GM12801 (cell line): ENCODE results near the gene GLTP.

ENCODE experiments used
- TF ChIP-seq, protein P1 (sequence below): IDR thresholded peaks from one replicate; pipeline ENCODE4 v1.5.1; 2011; ENCODE audit warnings: control low read depth; ENCODE audit not compliant: insufficient read length; ENCODE audit errors: extremely low read depth

Gene GLTP

DNA sequence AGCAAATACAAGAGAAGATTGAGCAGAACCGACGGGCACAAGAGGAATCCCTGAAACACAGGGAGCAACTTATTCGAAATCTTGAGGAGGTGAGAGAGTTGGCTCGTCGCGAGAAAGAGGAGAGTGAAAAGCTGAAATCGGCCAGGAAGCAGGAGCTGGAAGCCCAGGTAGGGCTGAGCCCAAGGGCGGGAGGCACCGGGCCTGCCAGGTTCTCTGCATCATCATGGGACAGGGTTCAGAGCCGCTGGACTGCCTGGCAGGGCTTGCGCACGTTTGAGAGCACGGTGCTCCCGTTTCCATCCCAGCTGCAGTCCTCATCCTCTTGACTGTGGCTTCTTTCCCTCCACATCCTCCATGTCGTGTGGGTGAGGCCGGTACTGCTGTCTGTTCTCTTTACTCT lies 34.1 kb upstream of the GLTP start:
- TF ChIP-seq, protein P1, sequence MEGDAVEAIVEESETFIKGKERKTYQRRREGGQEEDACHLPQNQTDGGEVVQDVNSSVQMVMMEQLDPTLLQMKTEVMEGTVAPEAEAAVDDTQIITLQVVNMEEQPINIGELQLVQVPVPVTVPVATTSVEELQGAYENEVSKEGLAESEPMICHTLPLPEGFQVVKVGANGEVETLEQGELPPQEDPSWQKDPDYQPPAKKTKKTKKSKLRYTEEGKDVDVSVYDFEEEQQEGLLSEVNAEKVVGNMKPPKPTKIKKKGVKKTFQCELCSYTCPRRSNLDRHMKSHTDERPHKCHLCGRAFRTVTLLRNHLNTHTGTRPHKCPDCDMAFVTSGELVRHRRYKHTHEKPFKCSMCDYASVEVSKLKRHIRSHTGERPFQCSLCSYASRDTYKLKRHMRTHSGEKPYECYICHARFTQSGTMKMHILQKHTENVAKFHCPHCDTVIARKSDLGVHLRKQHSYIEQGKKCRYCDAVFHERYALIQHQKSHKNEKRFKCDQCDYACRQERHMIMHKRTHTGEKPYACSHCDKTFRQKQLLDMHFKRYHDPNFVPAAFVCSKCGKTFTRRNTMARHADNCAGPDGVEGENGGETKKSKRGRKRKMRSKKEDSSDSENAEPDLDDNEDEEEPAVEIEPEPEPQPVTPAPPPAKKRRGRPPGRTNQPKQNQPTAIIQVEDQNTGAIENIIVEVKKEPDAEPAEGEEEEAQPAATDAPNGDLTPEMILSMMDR: no peak

DNA sequence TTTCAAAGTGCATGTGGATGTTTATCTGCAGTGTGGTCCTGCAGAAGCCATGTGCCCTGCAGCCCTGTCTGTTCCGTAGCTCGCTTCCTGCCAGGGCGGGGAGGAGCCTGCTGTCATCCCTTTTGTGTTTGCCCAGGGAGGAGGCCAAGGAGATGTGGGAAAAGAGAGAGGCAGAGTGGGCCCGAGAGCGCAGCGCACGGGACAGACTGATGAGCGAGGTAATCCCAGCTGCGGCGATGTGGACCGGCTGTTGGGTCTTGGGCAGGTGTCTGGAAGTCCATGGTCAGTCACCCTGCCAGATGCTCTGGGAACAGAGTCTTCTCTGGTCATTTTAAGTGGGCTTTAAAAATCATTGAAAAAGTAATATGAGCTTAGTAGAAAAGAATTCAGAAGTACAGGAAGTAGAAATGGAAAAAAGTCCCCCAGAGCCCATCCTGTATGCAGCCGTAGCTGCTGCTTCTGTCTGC lies 32.5 kb upstream of the GLTP start:
- TF ChIP-seq, protein P1: no peak

DNA sequence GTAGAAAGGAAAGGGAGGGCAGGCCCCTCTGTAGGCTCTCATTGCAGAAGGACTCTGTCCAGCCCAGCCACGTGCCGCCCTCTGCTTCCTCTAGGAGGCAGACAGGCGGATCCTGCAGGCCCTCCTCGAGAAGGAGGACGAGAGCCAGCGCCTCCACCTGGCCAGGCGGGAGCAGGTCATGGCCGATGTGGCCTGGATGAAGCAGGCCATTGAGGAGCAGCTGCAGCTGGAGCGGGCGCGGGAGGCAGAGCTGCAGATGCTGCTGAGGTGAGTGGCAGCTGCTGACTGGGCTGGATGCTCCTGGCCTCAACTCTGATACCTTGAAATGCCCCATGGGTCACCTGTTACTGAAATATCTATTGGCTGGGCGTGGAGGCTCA lies 30.6 kb upstream of the GLTP start:
- TF ChIP-seq, protein P1: no peak

DNA sequence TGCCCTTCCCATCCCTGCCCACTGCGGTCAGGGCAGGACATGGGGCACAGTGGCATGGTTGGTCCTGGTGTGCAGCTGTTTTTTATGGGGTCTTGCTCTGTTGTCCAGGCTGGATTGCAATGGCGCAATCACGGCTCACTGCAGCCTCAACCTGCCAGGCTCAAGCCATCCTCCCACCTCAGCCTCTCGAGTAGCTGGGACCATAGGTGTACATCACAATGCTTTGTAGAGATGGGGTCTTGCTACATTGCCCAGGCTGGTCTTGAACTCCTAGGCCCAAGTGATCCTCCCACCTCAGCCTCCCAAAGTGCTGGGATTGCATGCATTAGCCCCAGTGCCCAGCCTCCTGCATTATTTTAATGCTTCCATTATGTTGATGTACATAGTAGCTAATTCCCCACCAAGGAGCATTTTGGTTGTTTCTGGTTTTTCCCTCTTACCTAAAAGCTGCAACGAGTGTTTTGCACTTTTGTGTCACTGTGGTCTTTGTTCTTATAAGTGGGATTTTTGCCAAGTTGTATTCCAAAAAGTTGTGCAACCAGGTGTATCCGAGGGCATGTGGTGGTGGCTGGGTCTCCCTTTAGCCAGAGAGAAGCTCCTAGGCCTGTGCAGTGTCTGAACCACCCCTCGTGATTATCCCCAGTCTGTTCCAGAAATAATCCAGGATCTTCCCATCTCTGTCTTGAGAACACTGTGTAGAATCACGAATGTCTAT lies 30.1 kb upstream of the GLTP start:
- TF ChIP-seq, protein P1: no peak

DNA sequence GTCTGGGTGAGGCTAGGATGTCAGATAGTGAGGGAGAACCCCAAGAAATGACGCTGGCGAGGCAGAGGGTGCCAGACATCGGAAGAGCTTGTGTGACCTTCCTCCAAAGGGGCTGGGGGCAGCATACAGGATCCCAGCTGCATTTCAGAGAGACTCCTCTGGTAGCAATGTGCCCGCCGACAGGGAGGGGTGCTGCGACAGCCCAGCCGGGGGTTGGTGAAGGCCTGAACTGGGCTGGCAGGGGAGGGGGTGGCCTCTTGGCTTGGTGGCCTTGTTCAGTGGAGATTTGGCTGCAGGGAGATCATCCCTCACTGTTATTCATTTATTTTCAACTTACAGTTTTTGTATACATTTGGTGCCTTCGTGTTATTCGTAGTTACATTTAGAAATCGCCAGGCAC lies 25.0 kb upstream of the GLTP start:
- TF ChIP-seq, protein P1: no peak

DNA sequence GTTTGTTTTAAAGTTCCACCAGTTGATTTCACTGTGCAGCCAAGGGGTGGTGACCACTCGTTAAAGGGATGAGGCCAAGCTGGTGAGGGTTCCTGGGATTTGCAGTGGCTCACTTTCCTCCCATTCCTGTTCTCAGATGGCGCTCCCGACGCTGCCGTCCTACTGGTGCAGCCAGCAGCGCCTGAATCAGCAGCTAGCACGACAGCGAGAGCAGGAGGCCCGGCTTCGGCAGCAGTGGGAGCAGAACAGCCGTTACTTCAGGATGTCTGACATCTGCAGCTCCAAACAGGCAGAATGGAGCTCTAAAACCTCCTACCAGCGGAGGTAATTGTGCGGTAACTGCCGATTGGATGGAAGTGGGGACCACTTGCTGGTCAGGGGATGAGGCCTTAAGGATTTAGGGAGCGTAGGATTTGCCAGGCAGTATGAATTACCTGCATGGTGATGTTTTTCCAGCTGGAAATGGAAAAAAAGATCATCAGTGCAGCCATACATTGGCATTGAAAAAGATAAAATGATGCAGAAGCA lies 22.6 kb upstream of the GLTP start:
- TF ChIP-seq, protein P1: no peak

DNA sequence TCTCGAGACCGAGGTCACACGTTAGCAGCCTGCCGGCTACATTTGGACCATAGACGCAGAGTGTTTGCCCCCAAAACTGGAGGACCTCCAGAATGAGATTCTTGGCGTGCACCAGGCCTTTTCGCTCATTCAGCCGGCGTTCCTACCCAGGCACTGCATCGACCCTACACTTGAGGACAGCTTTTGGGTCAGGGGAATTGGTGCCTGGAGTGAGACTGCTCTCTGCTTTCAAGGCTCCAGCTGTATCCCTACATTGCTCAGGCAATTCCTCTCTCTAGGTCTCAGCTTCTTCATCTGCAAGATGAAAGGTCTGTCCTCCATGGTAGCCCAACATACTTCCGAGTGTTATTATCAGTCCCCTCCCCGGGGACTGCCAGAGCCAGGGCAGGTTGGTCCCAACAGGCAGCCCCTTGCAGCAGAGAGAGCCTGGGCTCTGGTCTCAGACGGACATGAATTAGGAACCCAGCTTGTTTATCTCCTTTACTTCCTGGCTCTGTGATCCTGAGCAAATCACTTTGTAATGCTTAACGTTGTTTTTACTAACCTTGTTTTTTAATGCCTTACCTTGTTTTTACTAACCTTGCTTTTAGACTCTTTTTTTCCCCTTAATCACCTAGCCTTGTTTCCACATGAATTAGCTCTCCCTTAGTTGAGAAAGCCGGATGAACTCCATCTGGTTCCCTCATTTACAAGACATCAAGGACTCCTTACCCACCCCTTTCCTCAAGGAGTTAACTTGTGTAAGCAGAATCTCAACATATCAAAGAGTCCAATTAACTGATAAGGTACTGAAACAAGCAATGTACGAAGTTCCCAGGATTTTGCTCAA lies 20.6 kb upstream of the GLTP start:
- TF ChIP-seq, protein P1: no peak
